ENCODE results near the gene POC1A. TPM values are rescaled to one million over a fixed set of nuclear protein-coding genes. Genes with fewer than 3 reads are reported as not detected.

The POC1A gene
- polyA plus RNA-seq, 10 donors, result 2.6 to 8.0 (median 4.3) TPM

DNA sequence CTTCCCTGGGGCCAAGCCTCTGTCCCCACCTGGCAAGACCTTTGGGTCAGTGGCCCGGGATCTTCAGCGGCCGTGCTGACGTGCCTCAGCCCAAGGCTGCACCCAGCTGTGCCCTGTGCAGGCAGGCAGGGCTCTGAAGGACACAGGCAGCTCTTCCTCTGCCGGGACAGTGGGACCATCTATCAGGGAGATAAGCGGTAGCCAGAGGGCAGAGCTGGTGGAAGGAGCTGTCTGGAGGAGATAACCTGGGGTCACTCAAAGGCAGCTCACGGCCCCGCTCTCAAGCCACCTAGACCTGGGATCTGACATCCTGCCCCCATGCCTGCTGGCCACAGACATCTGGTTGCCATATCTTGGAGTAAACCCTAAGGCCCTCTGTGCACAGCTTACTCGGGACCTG lies 125.2 kb downstream of the POC1A start:
- no peak for DNase-seq

DNA sequence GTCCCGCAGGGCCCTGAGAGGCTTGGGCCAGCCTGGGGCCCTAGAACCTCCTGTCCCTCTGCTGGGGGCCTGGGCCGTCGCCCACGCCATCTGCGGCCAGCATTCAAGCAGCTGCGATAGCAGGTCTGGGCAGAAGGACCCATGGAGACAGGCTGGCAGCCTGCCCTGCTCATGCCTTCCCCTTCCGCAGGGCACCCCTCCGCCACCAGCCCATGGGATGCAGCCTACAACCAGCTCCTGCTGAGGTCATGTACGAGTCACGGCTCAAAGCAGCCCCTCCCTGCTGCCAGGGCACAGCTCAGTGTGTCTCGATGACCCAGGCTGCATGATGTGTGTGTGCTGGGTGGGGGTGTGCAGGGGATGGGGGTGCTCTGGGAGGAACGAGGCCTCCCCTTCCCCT lies 125.7 kb downstream of the POC1A start:
- DNase-seq, result no peak

- DNase-seq, result peak; percentile 48 to 74 (median 54)
Measured at GRCh38 chr3:52026041-52026440, 128.2 kb downstream of the POC1A start.

DNA sequence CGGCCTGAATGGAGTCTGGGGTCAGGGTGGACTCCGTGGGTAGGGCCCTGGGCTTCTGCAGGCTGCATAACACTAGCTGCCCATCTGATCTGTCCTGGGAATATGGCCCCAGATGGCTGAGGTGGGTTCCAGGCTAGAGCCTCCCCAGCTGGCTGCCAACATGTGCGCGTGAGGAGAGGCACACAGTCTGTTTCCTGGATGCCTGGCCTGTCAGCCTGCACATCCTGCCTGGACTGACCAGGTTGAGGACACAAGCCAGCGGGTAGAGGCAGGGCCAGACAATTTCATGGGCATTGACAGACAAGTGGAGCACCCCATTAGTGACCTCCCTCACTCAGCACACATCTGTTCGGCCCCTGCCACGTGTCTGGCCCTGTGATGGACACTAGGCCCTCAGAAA lies 128.8 kb downstream of the POC1A start:
- DNase-seq, result no peak

Other genes starting within 250 kb of the POC1A start
- 10 to 100 TPM; 12.2 to 16.8 (median 14.0) TPM for gene RRP9, start 212.5 kb downstream of the POC1A start, polyA plus RNA-seq (ENCODE audit: insufficient read length in 10 of 10)
- 1 to 10 TPM; 3.8 to 7.8 (median 5.6) TPM for gene PARP3, start 212.1 kb downstream of the POC1A start, polyA plus RNA-seq (ENCODE audit: insufficient read length in 10 of 10)
- gene GPR62, start 199.0 kb downstream of the POC1A start, polyA plus RNA-seq (ENCODE audit: insufficient read length in 10 of 10), result under 1 TPM; 0.20 to 0.52 (median 0.35) TPM
- 10 to 100 TPM; 50.8 to 73.1 (median 64.1) TPM for gene PCBP4, start 187.0 kb downstream of the POC1A start, polyA plus RNA-seq (ENCODE audit: insufficient read length in 10 of 10)
- gene ABHD14B, start 180.4 kb downstream of the POC1A start, polyA plus RNA-seq (ENCODE audit: insufficient read length in 10 of 10), result 10 to 100 TPM; 19.2 to 25.2 (median 21.3) TPM
- 10 to 100 TPM; 10.3 to 18.5 (median 12.1) TPM for gene ABHD14A, start 179.4 kb downstream of the POC1A start, polyA plus RNA-seq (ENCODE audit: insufficient read length in 10 of 10)
- 10 to 100 TPM in 9 of 10 donors, 1 to 10 TPM in 1; 8.9 to 15.1 (median 13.2) TPM for gene ACY1, start 170.9 kb downstream of the POC1A start, polyA plus RNA-seq (ENCODE audit: insufficient read length in 10 of 10)
- 1,000 to 10,000 TPM; 2,242 to 3,145 (median 2,773) TPM for gene RPL29, start 158.5 kb downstream of the POC1A start, polyA plus RNA-seq (ENCODE audit: insufficient read length in 10 of 10)
- gene DUSP7, start 97.9 kb downstream of the POC1A start, polyA plus RNA-seq (ENCODE audit: insufficient read length in 10 of 10), result 10 to 100 TPM; 14.7 to 31.0 (median 20.5) TPM
- 10 to 100 TPM; 28.5 to 32.5 (median 29.3) TPM for gene ALAS1, start 43.7 kb upstream of the POC1A start, polyA plus RNA-seq (ENCODE audit: insufficient read length in 10 of 10)
- gene TLR9, start 71.2 kb upstream of the POC1A start, polyA plus RNA-seq (ENCODE audit: insufficient read length in 10 of 10), result under 1 TPM in 8 of 10 donors, not detected in 2; 0.05 to 0.33 (median 0.18) TPM
- 10 to 100 TPM; 18.8 to 37.4 (median 23.4) TPM for gene TWF2, start 84.7 kb upstream of the POC1A start, polyA plus RNA-seq (ENCODE audit: insufficient read length in 10 of 10)
- 10 to 100 TPM; 13.2 to 20.7 (median 15.3) TPM for gene PPM1M, start 91.3 kb upstream of the POC1A start, polyA plus RNA-seq (ENCODE audit: insufficient read length in 10 of 10)
- gene WDR82, start 124.2 kb upstream of the POC1A start, polyA plus RNA-seq (ENCODE audit: insufficient read length in 10 of 10), result 100 to 1,000 TPM in 1 of 10 donors, 10 to 100 TPM in 9; 77.7 to 106 (median 84.0) TPM
- gene GLYCTK, start 133.4 kb upstream of the POC1A start, polyA plus RNA-seq (ENCODE audit: insufficient read length in 10 of 10), result 1 to 10 TPM; 2.5 to 8.1 (median 3.5) TPM
- gene DNAH1, start 161.9 kb upstream of the POC1A start, polyA plus RNA-seq (ENCODE audit: insufficient read length in 10 of 10), result 1 to 10 TPM; 2.4 to 8.4 (median 4.5) TPM

All from muscle of back (tissue), 11 donors.